Activated naive CD8-positive, alpha-beta T cell (primary cell): ENCODE data around the gene S100Z.
"Not testable (repeated sequence)": the region's sequence is repeated elsewhere in the genome, so short reads cannot be mapped to it uniquely, and the experiment has no call there.

Experiments
- H3K27ac Mint-ChIP-seq: one replicate; pipeline ENCODE4 v1.8.0; 2021; ENCODE audit warnings: mixed read lengths
- H3K27me3 Mint-ChIP-seq: one replicate; pipeline ENCODE4 v1.8.0; 2021; ENCODE audit warnings: mixed read lengths
- H3K36me3 Mint-ChIP-seq: one replicate; pipeline ENCODE4 v1.8.0; 2021; ENCODE audit warnings: mixed read lengths
- H3K4me1 Mint-ChIP-seq: one replicate; pipeline ENCODE4 v1.8.0; 2021; ENCODE audit warnings: low read depth, mixed read lengths
- H3K4me3 Mint-ChIP-seq: one replicate; pipeline ENCODE4 v1.8.0; 2021; ENCODE audit warnings: mild to moderate bottlenecking, mixed read lengths
- H3K9me3 Mint-ChIP-seq: one replicate; pipeline ENCODE4 v1.8.0; 2021; ENCODE audit warnings: low read depth, mixed read lengths

S100Z gene

DNA sequence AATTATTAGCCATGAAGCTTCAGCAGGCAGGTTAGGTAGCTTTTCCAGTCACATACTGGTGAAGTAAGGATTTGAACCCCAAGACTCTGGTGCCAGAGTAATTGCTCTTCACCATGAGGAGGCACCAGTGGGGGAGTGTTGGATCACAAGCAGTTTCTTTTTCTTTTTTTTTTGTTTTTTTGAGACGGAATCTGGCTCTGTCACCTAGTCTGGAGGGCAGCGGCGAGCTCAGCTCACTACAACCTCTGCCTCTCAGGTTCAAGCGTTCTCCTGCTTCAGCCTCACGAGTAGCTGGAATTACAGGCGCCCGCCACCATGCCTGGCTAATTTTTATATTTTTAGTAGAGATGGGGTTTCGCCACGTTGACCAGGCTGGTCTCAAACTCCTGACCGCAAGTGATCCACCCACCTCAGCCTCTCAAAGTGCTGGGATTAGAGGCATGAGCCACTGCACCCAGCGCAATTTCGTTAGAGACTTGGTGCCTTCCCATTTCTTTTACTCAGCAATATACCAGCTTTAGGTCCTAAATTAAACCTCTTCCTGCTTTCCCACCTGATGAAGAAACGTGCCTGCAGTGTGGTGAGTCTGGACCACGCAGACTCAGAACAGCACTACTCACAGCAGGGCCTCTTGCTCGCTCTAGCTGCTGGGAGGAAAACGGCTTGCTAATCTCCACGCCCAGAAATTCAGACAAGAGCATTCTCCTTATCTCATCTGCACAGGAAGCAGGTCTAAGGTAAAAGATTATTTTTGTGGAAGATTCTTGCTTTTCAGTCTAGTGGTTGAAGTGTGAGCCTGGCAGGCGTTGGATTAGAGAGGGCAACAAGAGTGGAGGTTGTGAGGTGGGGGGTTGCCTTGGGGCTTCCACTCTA, at the start of gene S100Z:
TSS of gene S100Z (plus strand) at position 596 of the 873 bp plus-strand sequence. CDS start 25,346 bp downstream, outside the sequence.
- no peaks in the 10 kb centered on the region for H3K27me3 Mint-ChIP-seq
- peaks cover 21% of the 10 kb centered on the region for H3K4me1 Mint-ChIP-seq
- peak within 1 kb of the TSS; percentile 4 for H3K4me3 Mint-ChIP-seq
- H3K9me3 Mint-ChIP-seq, result no peaks in the 10 kb centered on the region
- peak within 1 kb of the TSS; percentile 75 for H3K27ac Mint-ChIP-seq
- H3K36me3 Mint-ChIP-seq, result no peaks in the 10 kb centered on the region

GRCh38 chr5:76800579-76800978, 49.2 kb upstream of the S100Z start:
- Mint-ChIP-seq H3K27me3 (no peaks in the 10 kb centered on the region), H3K27ac (no peak overlapping the region), H3K4me1 (no peaks in the 10 kb centered on the region), H3K9me3 (no peaks in the 10 kb centered on the region), H3K36me3 (no peaks in the 10 kb centered on the region), H3K4me3 (no peak overlapping the region)

DNA sequence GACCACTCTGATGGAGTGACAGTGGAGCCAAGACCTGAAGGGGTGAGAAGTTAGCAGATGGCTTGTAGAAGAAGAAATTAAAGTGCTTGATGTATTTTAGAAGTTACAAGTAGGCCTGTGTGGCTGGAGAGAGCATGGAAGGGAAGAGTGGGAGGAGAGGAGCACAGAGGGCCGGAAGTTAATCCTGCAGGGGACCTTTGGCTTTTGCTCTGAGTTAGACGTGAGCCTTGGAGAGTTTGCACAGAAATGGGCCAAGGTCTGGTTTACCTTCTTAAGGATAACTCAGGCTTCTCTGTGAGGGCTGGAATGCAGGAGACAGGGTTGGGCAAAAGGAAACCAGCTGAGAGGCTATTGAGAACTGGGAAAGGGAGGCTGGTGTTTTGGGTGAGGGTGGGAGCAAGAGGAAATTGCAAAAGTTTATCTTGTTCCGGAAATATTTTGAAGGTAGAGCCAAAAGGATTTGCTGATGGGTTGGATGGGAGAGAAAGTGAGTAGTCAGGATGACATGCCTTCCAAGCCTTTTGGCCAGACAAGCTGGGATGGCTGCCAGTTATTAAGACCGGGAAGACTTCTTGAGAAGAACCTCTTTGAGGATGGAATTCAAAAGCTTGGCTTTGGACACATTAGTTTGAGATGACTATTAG, 48.5 kb upstream of the S100Z start:
- H3K27me3 Mint-ChIP-seq, result no peaks in the 10 kb centered on the region

GRCh38 chr5:76801803-76802195, 48.0 kb upstream of the S100Z start:
- no peaks in the 10 kb centered on the region for H3K36me3 Mint-ChIP-seq
- no peaks in the 10 kb centered on the region for H3K9me3 Mint-ChIP-seq
- no peaks in the 10 kb centered on the region for H3K27me3 Mint-ChIP-seq
- no peaks in the 10 kb centered on the region for H3K4me1 Mint-ChIP-seq
- H3K4me3 Mint-ChIP-seq, result no peak overlapping the region
- H3K27ac Mint-ChIP-seq, result no peak overlapping the region

More for the DNA sequence above, 48.5 kb upstream of the S100Z start:
- no peak overlapping the region for H3K4me3 Mint-ChIP-seq
- no peaks in the 10 kb centered on the region for H3K9me3 Mint-ChIP-seq
- H3K36me3 Mint-ChIP-seq, result no peaks in the 10 kb centered on the region
- no peak overlapping the region for H3K27ac Mint-ChIP-seq
- H3K4me1 Mint-ChIP-seq, result no peaks in the 10 kb centered on the region

DNA sequence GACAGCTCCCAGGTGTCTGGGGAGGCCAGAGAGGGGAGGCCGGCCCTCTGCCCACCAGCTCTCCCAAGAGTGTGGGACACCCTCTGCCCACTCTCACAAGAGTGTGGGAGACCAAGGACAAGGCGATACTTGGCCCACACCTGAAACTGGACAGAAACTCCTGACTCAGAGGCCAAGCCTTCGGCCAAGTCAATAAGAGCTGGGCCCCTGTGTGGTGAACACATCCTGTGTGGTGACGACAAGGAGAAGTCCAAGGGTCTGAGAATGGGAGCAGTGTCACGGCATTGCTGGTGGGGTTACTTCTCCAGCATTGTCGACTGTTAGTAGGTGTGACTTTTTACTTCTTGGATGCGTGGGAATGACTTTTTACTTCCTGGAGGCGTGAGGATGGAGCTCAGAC, 45.5 kb upstream of the S100Z start:
- Mint-ChIP-seq H3K9me3 (no peaks in the 10 kb centered on the region), H3K27ac (no peak overlapping the region), H3K4me1 (no peaks in the 10 kb centered on the region), H3K27me3 (no peaks in the 10 kb centered on the region), H3K36me3 (no peaks in the 10 kb centered on the region), H3K4me3 (no peak overlapping the region)

DNA sequence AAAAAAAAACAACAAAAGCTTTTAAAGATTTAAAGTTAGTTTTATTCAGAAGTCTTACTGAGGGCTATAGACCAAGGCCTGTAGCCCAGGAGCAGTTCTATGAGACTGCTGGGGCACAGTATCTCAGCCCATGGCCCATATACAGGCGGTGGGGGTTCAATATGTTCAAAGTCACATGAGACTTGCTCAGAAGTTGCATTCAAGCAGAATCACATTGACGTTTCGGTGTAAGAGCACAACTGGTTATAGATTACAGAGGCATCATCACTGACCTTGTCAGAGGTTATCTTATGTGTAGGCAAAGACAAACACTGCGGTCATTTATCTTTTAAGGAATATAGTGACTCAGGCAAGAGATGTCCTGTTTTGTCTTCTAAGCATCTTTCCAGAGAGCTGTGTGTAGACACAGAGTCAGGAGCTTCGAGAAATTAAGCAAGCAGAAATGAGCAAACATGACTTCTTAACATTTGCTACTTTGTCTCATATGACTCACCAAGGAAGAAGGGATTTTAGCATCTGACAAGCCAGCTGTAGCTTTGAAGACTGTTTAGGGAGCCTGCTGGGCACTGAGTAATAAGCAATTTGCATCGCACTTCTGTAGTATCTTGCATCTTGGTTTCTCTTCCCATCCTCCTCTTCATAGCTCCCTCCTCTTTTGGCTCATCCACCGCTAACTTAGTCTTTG, 43.9 kb upstream of the S100Z start:
- Mint-ChIP-seq H3K4me3 (no peak overlapping the region), H3K4me1 (no peaks in the 10 kb centered on the region), H3K27me3 (no peaks in the 10 kb centered on the region), H3K9me3 (no peaks in the 10 kb centered on the region), H3K27ac (no peak overlapping the region), H3K36me3 (no peaks in the 10 kb centered on the region)

GRCh38 chr5:76807296-76807695, 42.5 kb upstream of the S100Z start:
- no peaks in the 10 kb centered on the region for H3K36me3 Mint-ChIP-seq
- H3K4me1 Mint-ChIP-seq, result no peaks in the 10 kb centered on the region
- H3K27me3 Mint-ChIP-seq, result no peaks in the 10 kb centered on the region
- H3K4me3 Mint-ChIP-seq, result no peak overlapping the region
- H3K9me3 Mint-ChIP-seq, result no peaks in the 10 kb centered on the region
- no peak overlapping the region for H3K27ac Mint-ChIP-seq

DNA sequence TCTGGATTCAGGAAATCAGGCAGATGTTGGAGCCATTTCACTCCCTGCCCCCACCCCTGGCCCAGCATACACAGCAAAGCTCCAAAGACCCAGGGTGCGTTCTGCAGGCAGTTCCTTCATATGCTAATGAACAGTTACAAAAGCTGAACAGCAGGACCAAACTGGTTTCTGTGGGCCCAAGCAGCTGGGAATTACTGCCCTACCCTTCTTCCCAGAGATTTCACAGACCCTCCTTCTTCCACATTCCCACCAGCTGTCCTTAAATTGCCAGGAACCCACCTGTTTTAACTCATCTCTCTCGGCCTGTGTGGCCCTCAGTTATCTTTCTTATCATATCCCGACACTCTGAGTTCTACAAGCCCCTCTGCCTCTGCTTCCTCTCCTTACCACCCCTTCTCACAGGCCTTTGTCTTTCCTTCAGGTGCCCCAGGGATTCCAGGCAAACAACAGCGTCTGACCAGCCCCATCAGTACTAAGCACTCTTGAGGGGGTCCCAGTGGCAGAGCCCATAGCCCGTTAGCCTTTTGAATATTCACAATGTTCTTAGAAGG, 41.6 kb upstream of the S100Z start:
- H3K27ac Mint-ChIP-seq, result no peak overlapping the region
- H3K36me3 Mint-ChIP-seq, result no peaks in the 10 kb centered on the region
- H3K4me3 Mint-ChIP-seq, result no peak overlapping the region
- H3K27me3 Mint-ChIP-seq, result no peaks in the 10 kb centered on the region
- H3K9me3 Mint-ChIP-seq, result no peaks in the 10 kb centered on the region
- H3K4me1 Mint-ChIP-seq, result no peaks in the 10 kb centered on the region

DNA sequence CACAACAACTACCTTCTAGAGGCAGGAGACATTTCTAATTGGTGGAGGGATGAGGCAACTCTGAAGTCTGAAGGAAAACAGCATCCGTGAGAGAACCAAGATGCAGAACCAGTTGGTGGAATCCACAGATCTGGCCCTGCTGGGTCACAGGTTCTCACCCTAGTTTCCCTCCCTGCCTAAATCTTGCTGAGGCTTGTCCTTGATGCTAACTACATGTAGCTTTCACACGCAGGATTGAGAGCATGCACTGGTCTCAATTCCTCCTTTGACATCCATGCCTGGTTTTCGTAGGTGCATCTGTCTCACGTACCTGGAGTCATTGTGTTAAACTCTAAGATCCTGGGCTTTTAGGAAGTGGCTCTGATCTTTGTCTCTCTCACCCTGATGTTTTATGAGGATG, 40.7 kb upstream of the S100Z start:
- no peaks in the 10 kb centered on the region for H3K9me3 Mint-ChIP-seq
- H3K4me1 Mint-ChIP-seq, result no peaks in the 10 kb centered on the region
- peaks cover under 1% of the 10 kb centered on the region for H3K27me3 Mint-ChIP-seq
- H3K27ac Mint-ChIP-seq, result no peak overlapping the region
- no peaks in the 10 kb centered on the region for H3K36me3 Mint-ChIP-seq
- H3K4me3 Mint-ChIP-seq, result no peak overlapping the region

DNA sequence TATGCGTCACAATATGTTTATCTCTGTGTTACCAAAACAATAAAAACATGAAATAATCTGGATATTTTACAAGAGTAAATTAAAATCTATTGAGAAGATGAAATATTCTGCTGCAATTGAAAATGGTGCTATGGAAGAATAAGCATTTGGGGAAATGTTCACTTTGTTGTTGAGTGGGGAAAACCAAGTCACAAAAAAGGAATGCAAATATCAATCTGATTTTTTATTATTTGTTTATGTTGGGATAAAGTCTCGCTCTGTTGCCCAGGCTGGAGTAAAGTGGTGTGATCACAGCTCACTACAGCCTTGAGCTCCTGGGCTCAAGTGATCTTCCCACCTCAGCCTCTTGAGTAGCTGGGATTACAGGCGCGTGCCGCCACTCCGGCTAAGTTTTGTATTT, 39.6 kb upstream of the S100Z start:
- Mint-ChIP-seq H3K4me1 (no peaks in the 10 kb centered on the region), H3K9me3 (no peaks in the 10 kb centered on the region), H3K4me3 (no peak overlapping the region), H3K36me3 (no peaks in the 10 kb centered on the region), H3K27ac (no peak overlapping the region), H3K27me3 (peaks cover 2% of the 10 kb centered on the region)

GRCh38 chr5:76811214-76811613, 38.6 kb upstream of the S100Z start:
- no peaks in the 10 kb centered on the region for H3K36me3 Mint-ChIP-seq
- peaks cover 5% of the 10 kb centered on the region for H3K27me3 Mint-ChIP-seq
- no peak overlapping the region for H3K4me3 Mint-ChIP-seq
- no peaks in the 10 kb centered on the region for H3K9me3 Mint-ChIP-seq
- H3K27ac Mint-ChIP-seq, result no peak overlapping the region
- no peaks in the 10 kb centered on the region for H3K4me1 Mint-ChIP-seq

- H3K27ac Mint-ChIP-seq, H3K36me3 Mint-ChIP-seq, H3K4me1 Mint-ChIP-seq, H3K9me3 Mint-ChIP-seq, H3K4me3 Mint-ChIP-seq, H3K27me3 Mint-ChIP-seq: not testable (repeated sequence)
Observed at GRCh38 chr5:76812209-76812608, 37.6 kb upstream of the S100Z start.

GRCh38 chr5:76813982-76814562, 35.7 kb upstream of the S100Z start:
- Mint-ChIP-seq H3K4me3 (no peak overlapping the region), H3K27ac (no peak overlapping the region), H3K4me1 (peaks cover 6% of the 10 kb centered on the region), H3K36me3 (no peaks in the 10 kb centered on the region), H3K27me3 (peaks cover 9% of the 10 kb centered on the region), H3K9me3 (no peaks in the 10 kb centered on the region)

DNA sequence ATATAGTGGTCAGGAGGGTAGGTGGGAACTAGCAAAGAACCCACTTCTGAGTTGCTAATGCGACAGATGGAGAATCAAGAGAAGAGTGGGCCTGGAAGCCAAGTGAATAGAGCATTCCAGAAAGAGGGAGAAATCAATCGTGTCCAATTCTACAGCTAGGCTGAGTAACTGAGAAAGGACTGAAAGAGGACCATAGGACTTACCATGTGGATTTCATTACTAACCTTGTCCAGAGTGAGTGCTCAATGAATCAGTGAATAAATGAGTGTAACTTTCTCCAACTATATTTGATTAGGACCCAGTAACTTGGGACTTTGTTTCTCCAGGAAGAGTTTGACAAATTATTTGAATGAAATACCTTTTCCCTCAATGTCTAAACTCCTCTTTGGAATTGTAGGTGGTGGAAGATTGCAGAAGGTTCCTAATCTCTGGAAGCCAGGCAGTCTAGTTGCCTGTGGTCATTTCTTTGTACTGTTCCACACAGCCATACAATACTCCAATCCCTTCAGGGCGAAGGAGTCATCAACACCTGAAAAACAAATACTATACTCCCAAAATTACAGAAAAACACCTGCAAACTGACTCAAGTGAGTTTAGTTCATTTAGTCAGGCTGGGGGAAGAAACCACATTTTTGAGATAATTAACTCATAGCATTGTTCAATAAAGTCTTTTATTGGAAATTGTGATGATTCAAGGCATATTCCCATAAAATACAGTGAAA, 33.5 kb upstream of the S100Z start:
- Mint-ChIP-seq H3K27ac (no peak overlapping the region), H3K4me3 (no peak overlapping the region), H3K27me3 (peaks cover 9% of the 10 kb centered on the region)

More for the DNA sequence above, 33.5 kb upstream of the S100Z start:
- Mint-ChIP-seq H3K9me3 (no peaks in the 10 kb centered on the region), H3K4me1 (peaks cover 18% of the 10 kb centered on the region), H3K36me3 (no peaks in the 10 kb centered on the region)
